ENCODE measurements around the gene HSPA13.

- TF ChIP-seq, protein P1, sequence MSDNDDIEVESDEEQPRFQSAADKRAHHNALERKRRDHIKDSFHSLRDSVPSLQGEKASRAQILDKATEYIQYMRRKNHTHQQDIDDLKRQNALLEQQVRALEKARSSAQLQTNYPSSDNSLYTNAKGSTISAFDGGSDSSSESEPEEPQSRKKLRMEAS (IDR thresholded peaks at IDR 0.05; ENCODE audit: low read depth): no peak
- TF ChIP-seq CTCF (IDR thresholded peaks at IDR 0.05): no peak
- no peak for TF ChIP-seq TCF12 (IDR thresholded peaks at IDR 0.05)
- no peak for TF ChIP-seq ELF1 (IDR thresholded peaks at IDR 0.05)
- TF ChIP-seq MEF2A (IDR thresholded peaks at IDR 0.05; ENCODE audit: borderline replicate concordance, low read depth): no peak
- TF ChIP-seq RAD21 (IDR thresholded peaks at IDR 0.05; ENCODE audit: low read length): no peak
- no peak for TF ChIP-seq SMC3 (IDR thresholded peaks at IDR 0.05; ENCODE audit: low read depth, low read length)
- TF ChIP-seq, protein P2, sequence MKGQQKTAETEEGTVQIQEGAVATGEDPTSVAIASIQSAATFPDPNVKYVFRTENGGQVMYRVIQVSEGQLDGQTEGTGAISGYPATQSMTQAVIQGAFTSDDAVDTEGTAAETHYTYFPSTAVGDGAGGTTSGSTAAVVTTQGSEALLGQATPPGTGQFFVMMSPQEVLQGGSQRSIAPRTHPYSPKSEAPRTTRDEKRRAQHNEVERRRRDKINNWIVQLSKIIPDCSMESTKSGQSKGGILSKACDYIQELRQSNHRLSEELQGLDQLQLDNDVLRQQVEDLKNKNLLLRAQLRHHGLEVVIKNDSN (IDR thresholded peaks at IDR 0.05; ENCODE audit: borderline replicate concordance, low read depth): no peak
- TF ChIP-seq ZBTB33 (IDR thresholded peaks at IDR 0.05; ENCODE audit: borderline replicate concordance, low read depth): no peak
Measured at GRCh38 chr21:14384453-14384852, 1.5 kb upstream of the HSPA13 start.
